H1 (cell line): ENCODE data around the gene NR0B2. TPM values are rescaled to one million over a fixed set of nuclear protein-coding genes. Genes with fewer than 3 reads are reported as not detected.

Source experiments
- BCL11A ChIP-seq, 2 experiments: IDR thresholded peaks; one replicate each; pipeline ENCODE4 v1.6.1; 2011; ENCODE audit warnings: low read depth in 2 of 2, low read length in 2 of 2, mild to moderate bottlenecking in 2 of 2
- BRCA1 ChIP-seq: IDR thresholded peaks from 2 replicates; pipeline ENCODE4 v1.6.1; 2012; ENCODE audit warnings: low read depth, low read length, improper control_type of control experiment
- CHD2 ChIP-seq: IDR thresholded peaks from 2 replicates; pipeline ENCODE4 v1.6.1; 2012; ENCODE audit warnings: low read length, improper control_type of control experiment
- CHD7 ChIP-seq: fragments of 300-600 bp; sonication (generic); IDR thresholded peaks from 2 replicates; pipeline ENCODE4 v1.7.1; 2012; ENCODE audit warnings: low read length, moderate library complexity, mild to moderate bottlenecking, inconsistent platforms; ENCODE audit not compliant: insufficient replicate concordance
- RXRA ChIP-seq: IDR thresholded peaks from 2 replicates; pipeline ENCODE4 v1.6.1; 2011; ENCODE audit warnings: low read depth, mild to moderate bottlenecking, low read length, moderate library complexity; ENCODE audit not compliant: insufficient read depth
- SIRT6 ChIP-seq: IDR thresholded peaks from one replicate; pipeline ENCODE4 v1.7.1; 2012; ENCODE audit warnings: low read length, inconsistent platforms
- YY1 ChIP-seq: IDR thresholded peaks from 2 replicates; pipeline ENCODE4 v1.6.1; 2011; ENCODE audit warnings: low read depth, mild to moderate bottlenecking, low read length
- ZNF274 ChIP-seq: IDR thresholded peaks from 2 replicates; pipeline ENCODE4 v1.7.0; 2012; ENCODE audit warnings: low read length, borderline replicate concordance; ENCODE audit errors: extremely low read depth
- polyA plus RNA-seq, 7 experiments: library from polyadenylated mRNA; depleted of rRNA in 3 of 7; stranded (reverse) in 5 of 7; unstranded in 2 of 7; fragments of >200 nt in 5 of 7; fragments of 200-250 nt in 2 of 7; gene quantifications; 1 replicate in 5 of 7; 2 replicates in 1 of 7; 4 replicates in 1 of 7; pipeline versions ENCODE4 v1.2.1 to v1.2.3, GENCODE V29; 2011 to 2013; ENCODE audit warnings: missing spikeins in 2 of 7, mixed read lengths in 2 of 7
- total RNA-seq: library from RNA; stranded (reverse); fragmentation: NEBNext Ultra II Directional; extraction: Animal tissue kit (Norgen Biotek cat#: 25700); gene quantifications from 2 replicates; pipeline ENCODE4 v1.2.1, GENCODE V29; 2021

Gene NR0B2
- total and polyA plus RNA-seq, 2 of the 8 experiments (the other 6 are each of a cell fraction or from before 2014, with no cell fraction given) = not detected

- TF ChIP-seq BRCA1 (no peak), RXRA (no peak), YY1 (no peak), CHD2 (no peak), SIRT6 (no peak), BCL11A (IDR thresholded peaks at IDR 0.05; ENCODE audit: low read depth in 2 of 2, low read length in 2 of 2) (no peak), ZNF274 (no peak), CHD7 (no peak)
These were observed 27.5 kb upstream of the NR0B2 start (continued) for GRCh38 chr1:26941311-26941710.
